IMR-90 (cell line): Measurements from ENCODE around the gene SYS1. TPM values are rescaled to one million over a fixed set of nuclear protein-coding genes. Genes with fewer than 3 reads are reported as not detected.

Experiments
- ATAC-seq: fragments of 200-7000 bp; cut with Tn5 transposase; 2 replicates; pipeline ENCODE4 v1.9.1; 2020; ENCODE audit warnings: low read depth, mild to moderate bottlenecking, moderate library complexity
- BruUV-seq: library from RNA; stranded (reverse); fragments of 400-500 nt; replicated peaks from 2 replicates; lab custom pipeline; 2021; lab: Mats Ljungman, UMichigan
- CTCF ChIA-PET: fragments of 300-600 bp; formaldehyde crosslinking; extraction: SDS; loops from one replicate; lab custom pipeline; 2021; ENCODE audit warnings: antibody characterized with exemption; lab: Yijun Ruan, JAX
- POLR2A ChIA-PET: fragments of 300-600 bp; sonication (Branson Sonifier 250); formaldehyde crosslinking; loops from one replicate; lab custom pipeline; 2022; ENCODE audit warnings: antibody characterized with exemption; ENCODE audit not compliant: unreplicated experiment; lab: Charles Lee
- DNase-seq: peaks from one replicate; pipeline ENCODE4 v3.0.0; 2013
- H2AFZ ChIP-seq: replicated peaks from 2 replicates; pipeline ENCODE3; 2013; ENCODE audit warnings: low read length, mild to moderate bottlenecking; ENCODE audit not compliant: poor library complexity
- H2AK5ac ChIP-seq: 2 replicates; pipeline ENCODE4 v1.6.1; 2013; ENCODE audit warnings: low read depth, low read length, inconsistent platforms
- H2AK9ac ChIP-seq: replicated peaks from 2 replicates; pipeline ENCODE3; 2013; ENCODE audit warnings: mild to moderate bottlenecking, low read depth, low read length, moderate library complexity; ENCODE audit not compliant: poor library complexity
- H2BK120ac ChIP-seq: 2 replicates; pipeline ENCODE4 v1.6.1; 2013; ENCODE audit warnings: low read depth, low read length, inconsistent platforms
- H2BK15ac ChIP-seq: 3 replicates; pipeline ENCODE4 v1.6.1; 2013; ENCODE audit warnings: low read depth, low read length, inconsistent platforms
- H2BK20ac ChIP-seq: 2 replicates; pipeline ENCODE4 v1.6.1; 2013; ENCODE audit warnings: low read depth, mild to moderate bottlenecking, inconsistent platforms, low read length, moderate library complexity
- H2BK5ac ChIP-seq: 2 replicates; pipeline ENCODE4 v1.6.1; 2013; ENCODE audit warnings: mild to moderate bottlenecking, low read depth, low read length, inconsistent platforms; ENCODE audit not compliant: poor library complexity, severe bottlenecking
- H3K14ac ChIP-seq: replicated peaks from 2 replicates; pipeline ENCODE4 v1.6.1; 2013; ENCODE audit warnings: low read depth, low read length, inconsistent platforms
- H3K18ac ChIP-seq: 2 replicates; pipeline ENCODE4 v1.6.1; 2013; ENCODE audit warnings: low read depth, low read length, control low read depth
- H3K23ac ChIP-seq: 2 replicates; pipeline ENCODE4 v1.6.1; 2013; ENCODE audit warnings: low read depth, low read length, inconsistent platforms
- H3K27ac ChIP-seq: 2 replicates; pipeline ENCODE4 v1.5.1; 2013; ENCODE audit warnings: mild to moderate bottlenecking, control low read depth, low read length; ENCODE audit not compliant: insufficient read depth
- H3K27me3 ChIP-seq: 2 replicates; pipeline ENCODE4 v1.6.1; 2013; ENCODE audit warnings: low read length; ENCODE audit not compliant: control insufficient read depth, insufficient read depth
- H3K36me3 ChIP-seq: 2 replicates; pipeline ENCODE4 v1.6.1; 2013; ENCODE audit warnings: low read length, mixed read lengths; ENCODE audit not compliant: control insufficient read depth, insufficient read depth
- H3K4ac ChIP-seq: 2 replicates; pipeline ENCODE4 v1.6.1; 2013; ENCODE audit warnings: low read depth, low read length, inconsistent platforms
- H3K4me1 ChIP-seq: 2 replicates; pipeline ENCODE4 v1.6.1; 2013; ENCODE audit warnings: low read length, mixed read lengths; ENCODE audit not compliant: control insufficient read depth, insufficient read depth
- H3K4me2 ChIP-seq: 2 replicates; pipeline ENCODE4 v1.6.1; 2013; ENCODE audit warnings: low read depth, mild to moderate bottlenecking, control low read depth, low read length, moderate library complexity
- H3K4me3 ChIP-seq: 2 replicates; pipeline ENCODE4 v1.5.1; 2013; ENCODE audit warnings: low read depth, mild to moderate bottlenecking, control low read depth, low read length, moderate library complexity; ENCODE audit not compliant: insufficient read depth
- H3K56ac ChIP-seq: 2 replicates; pipeline ENCODE4 v1.6.1; 2013; ENCODE audit warnings: low read length, inconsistent platforms; ENCODE audit not compliant: insufficient read depth; ENCODE audit errors: extremely low read depth
- H3K79me1 ChIP-seq, 2 experiments: 2 replicates each; pipeline ENCODE4 v1.6.1; 2013; ENCODE audit warnings: low read length in 2 of 2, inconsistent platforms in 1 of 2, low read depth in 1 of 2
- H3K9ac ChIP-seq: 2 replicates; pipeline ENCODE4 v1.6.1; 2013; ENCODE audit warnings: low read depth, low read length, control low read depth
- H3K9me1 ChIP-seq: 2 replicates; pipeline ENCODE4 v1.6.1; 2013; ENCODE audit warnings: low read length, inconsistent platforms; ENCODE audit not compliant: insufficient read depth
- H3K9me3 ChIP-seq: 2 replicates; pipeline ENCODE4 v1.6.1; 2013; ENCODE audit warnings: low read length; ENCODE audit not compliant: control insufficient read depth, insufficient read depth
- H4K20me1 ChIP-seq: 2 replicates; pipeline ENCODE4 v1.6.1; 2013; ENCODE audit warnings: low read length, inconsistent platforms; ENCODE audit not compliant: insufficient read depth
- H4K5ac ChIP-seq: 2 replicates; pipeline ENCODE4 v1.6.1; 2013; ENCODE audit warnings: mild to moderate bottlenecking, low read depth, low read length, control low read depth
- H4K8ac ChIP-seq, 2 experiments: 2 replicates each; pipeline ENCODE4 v1.6.1; 2013; ENCODE audit warnings: low read depth in 2 of 2, low read length in 2 of 2, control low read depth in 1 of 2, inconsistent platforms in 1 of 2
- H4K91ac ChIP-seq: 2 replicates; pipeline ENCODE4 v1.6.1; 2013; ENCODE audit warnings: low read depth, low read length, inconsistent platforms; ENCODE audit not compliant: insufficient read depth
- BHLHE40 ChIP-seq: fragments of 150-350 bp; IDR thresholded peaks from 2 replicates; pipeline ENCODE4 v1.6.1; 2016; ENCODE audit warnings: mild to moderate bottlenecking, low read depth, low read length
- FOS ChIP-seq: fragments of 150-350 bp; IDR thresholded peaks from 2 replicates; pipeline ENCODE4 v1.6.1; 2016; ENCODE audit warnings: low read depth, low read length
- POLR2A ChIP-seq: IDR thresholded peaks from 2 replicates; pipeline ENCODE4 v1.6.1; 2012; ENCODE audit warnings: mild to moderate bottlenecking, low read depth, low read length
- WGBS, 2 experiments: methylation state at CpG; one replicate each; pipeline versions ENCODE4 v1.1.5 to v1.1.7; 2013; ENCODE audit warnings: missing lambda C conversion rate in 2 of 2; ENCODE audit not compliant: insufficient read length in 1 of 2; ENCODE audit errors: extremely low coverage in 2 of 2; 5-methylcytosine and 5-hydroxymethylcytosine counted together
- dilution Hi-C: fragments of 300-500 bp; cut with HindIII; formaldehyde crosslinking; loops from one replicate; pipeline ENCODE4 v1.14.3; 2018; ENCODE audit warnings: low sequenced_read_pairs; ENCODE audit not compliant: unreplicated experiment
- in situ Hi-C: fragments of 300-500 bp; cut with MboI; formaldehyde crosslinking; loops from 3 replicates; pipeline ENCODE4 v1.14.3; 2019; ENCODE audit warnings: low sequenced_read_pairs, inconsistent platforms, mixed read lengths
- intact Hi-C: fragments of 100-400 bp; cut with micrococcal nuclease; formaldehyde crosslinking; loops from 2 replicates; pipeline ENCODE4 v1.10.0; 2022
- polyA plus RNA-seq, 3 experiments: library from polyadenylated mRNA; depleted of rRNA; stranded (reverse); fragments of >200 nt; gene quantifications; 2 replicates each; pipeline ENCODE4 v1.2.3, GENCODE V29; 2012; ENCODE audit warnings: low replicate concordance in 1 of 3
- total RNA-seq: library from RNA; depleted of rRNA; stranded (reverse); fragments of >200 nt; gene quantifications from 2 replicates; pipeline ENCODE4 v1.2.3, GENCODE V29; 2012

SYS1 gene
- total and polyA plus RNA-seq, 2 of the 4 experiments (the other 2 are of a cell fraction), result 12.9 to 24.6 TPM

- H3K9me1 ChIP-seq, result no peaks in the 10 kb centered on the region
- H2BK20ac ChIP-seq, result no peak overlapping the region
- H2BK120ac ChIP-seq, result no peak overlapping the region
- no peak overlapping the region for H4K5ac ChIP-seq
- H3K56ac ChIP-seq, result no peak overlapping the region
- H4K20me1 ChIP-seq, result no peaks in the 10 kb centered on the region
- H3K9ac ChIP-seq, result no peak overlapping the region
- no TSS peak for BruUV-seq
- no peak overlapping the region for H3K27ac ChIP-seq
- no peak overlapping the region for H3K4me2 ChIP-seq
- peaks cover 31% of the 10 kb centered on the region for H3K27me3 ChIP-seq
- H2AFZ ChIP-seq, result no peak overlapping the region
- dilution Hi-C loops, result no loop called here
- 22% methylated on average over 18 of the region's 71 CpGs; no CpG with 5 or more reads in 1 of the 2 experiments for WGBS, 2 experiments
- CTCF ChIA-PET, result interaction anchor here (0.6 to 1.3 kb wide), 2 partner anchors 46 to 826 kb away, joined by 4 to 6 read pairs; partner anchors contain the start of gene SYS1
- H3K23ac ChIP-seq, result no peak overlapping the region
- no peak overlapping the region for H2BK15ac ChIP-seq
- no peaks in the 10 kb centered on the region for H3K79me1 ChIP-seq
- in situ Hi-C loops, result loop anchor here (5.0 kb wide), 1 partner anchor 456 kb away; no protein-coding TSS in a partner anchor
- intact Hi-C loops, result no loop called here
- DNase-seq, result no peak
- no peak overlapping the region for H3K4ac ChIP-seq
- TF ChIP-seq BHLHE40, result no peak
- no peak for TF ChIP-seq POLR2A
- no peak for TF ChIP-seq FOS
- H3K4me1 ChIP-seq, result no peaks in the 10 kb centered on the region
- H3K14ac ChIP-seq, result no peak overlapping the region
- no peak overlapping the region for H2AK9ac ChIP-seq
- POLR2A ChIA-PET, result interaction anchor here (0.6 kb wide), 1 partner anchor 1152 kb away, joined by 7 read pairs; no protein-coding TSS in a partner anchor
- no peak overlapping the region for H2AK5ac ChIP-seq
- no peaks in the 10 kb centered on the region for H3K9me3 ChIP-seq
- H4K8ac ChIP-seq, result no peak overlapping the region
- no peaks in the 10 kb centered on the region for H3K36me3 ChIP-seq
- H3K18ac ChIP-seq, result no peak overlapping the region
- H2BK5ac ChIP-seq, result no peak overlapping the region
- ATAC-seq, result no peak
- H3K4me3 ChIP-seq, result no peak overlapping the region
- H4K91ac ChIP-seq, result no peak overlapping the region
Observed at GRCh38 chr20:45316150-45317080, 46.5 kb upstream of the SYS1 start.
